8988T (cell line): ENCODE results near the gene KRT80.

ENCODE experiments used
- DNase-seq: peaks from one replicate; pipeline ENCODE4 v3.0.0; 2011

KRT80 gene

DNA sequence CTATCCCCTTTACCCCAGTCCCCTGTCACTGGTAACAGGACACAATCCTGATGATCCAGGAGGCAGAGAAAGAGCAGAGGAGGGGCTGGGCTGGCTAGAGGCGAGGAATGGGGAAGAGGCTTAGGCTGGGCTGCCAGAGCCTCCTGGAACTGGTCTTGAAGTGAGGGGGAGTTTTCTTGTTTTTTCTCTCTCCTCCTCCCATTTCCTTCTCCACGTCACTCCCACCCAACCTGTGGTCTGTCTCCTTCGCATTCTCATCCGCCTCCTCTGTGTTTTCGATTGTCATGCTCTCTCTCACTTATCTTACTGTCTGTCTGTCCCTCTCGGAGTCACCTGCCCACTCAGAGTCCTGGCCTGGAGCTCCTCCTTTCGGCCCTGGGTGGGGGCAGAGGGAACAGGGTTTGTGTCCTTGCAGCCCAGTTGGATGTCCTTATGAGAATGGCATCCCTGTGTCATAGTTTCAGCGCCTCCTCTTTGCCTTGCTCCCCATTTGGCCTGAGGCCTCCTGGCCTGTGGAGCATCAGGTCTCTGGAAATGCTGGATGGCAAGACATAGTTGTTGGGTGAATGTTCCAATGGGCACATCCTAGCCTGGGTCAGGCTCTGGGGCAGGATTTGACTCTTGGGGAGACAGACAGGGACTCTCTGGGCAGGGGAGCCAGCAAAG, 3.4 kb upstream of the KRT80 start:
- DNase-seq: no peak

DNA sequence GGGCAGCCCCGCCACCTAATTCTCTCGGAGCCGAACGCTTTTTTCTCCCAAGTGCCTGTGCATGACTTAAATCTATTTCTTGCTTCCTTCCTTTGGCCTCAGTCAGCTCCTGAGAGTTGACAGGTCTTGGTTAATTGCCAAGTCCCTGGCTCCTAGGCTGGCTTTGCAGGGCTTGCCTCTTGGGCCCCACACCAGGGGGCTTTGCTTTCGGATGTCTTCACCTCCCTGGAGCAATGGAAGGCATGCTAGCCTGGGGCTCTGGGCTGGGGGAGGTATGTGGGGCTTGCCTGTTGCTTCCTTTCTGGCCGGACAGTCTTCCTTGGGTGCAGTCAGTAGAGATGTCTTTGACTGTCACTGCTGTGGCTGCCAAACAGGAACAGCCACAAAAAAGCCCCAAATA, 2.2 kb upstream of the KRT80 start:
- no peak for DNase-seq

DNA sequence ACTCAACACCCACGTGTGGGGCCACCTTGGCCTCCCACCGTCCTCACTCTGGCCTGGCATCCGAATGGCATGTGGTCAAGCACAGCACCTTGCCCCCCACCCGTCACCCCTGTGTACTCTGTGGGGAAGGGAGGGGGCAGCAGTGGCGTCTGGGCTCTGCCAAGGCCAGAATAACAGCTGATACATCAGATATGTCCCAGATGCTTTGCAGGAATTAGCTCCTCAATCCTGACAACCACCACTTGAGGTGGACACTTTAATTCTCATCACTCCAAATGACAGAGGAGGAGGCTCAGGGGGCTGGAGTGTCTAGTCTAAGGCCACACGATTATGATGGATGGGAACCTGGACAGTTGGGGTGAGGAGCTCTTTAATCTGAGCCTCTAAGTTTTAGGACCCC, 1.7 kb upstream of the KRT80 start:
- no peak for DNase-seq

DNA sequence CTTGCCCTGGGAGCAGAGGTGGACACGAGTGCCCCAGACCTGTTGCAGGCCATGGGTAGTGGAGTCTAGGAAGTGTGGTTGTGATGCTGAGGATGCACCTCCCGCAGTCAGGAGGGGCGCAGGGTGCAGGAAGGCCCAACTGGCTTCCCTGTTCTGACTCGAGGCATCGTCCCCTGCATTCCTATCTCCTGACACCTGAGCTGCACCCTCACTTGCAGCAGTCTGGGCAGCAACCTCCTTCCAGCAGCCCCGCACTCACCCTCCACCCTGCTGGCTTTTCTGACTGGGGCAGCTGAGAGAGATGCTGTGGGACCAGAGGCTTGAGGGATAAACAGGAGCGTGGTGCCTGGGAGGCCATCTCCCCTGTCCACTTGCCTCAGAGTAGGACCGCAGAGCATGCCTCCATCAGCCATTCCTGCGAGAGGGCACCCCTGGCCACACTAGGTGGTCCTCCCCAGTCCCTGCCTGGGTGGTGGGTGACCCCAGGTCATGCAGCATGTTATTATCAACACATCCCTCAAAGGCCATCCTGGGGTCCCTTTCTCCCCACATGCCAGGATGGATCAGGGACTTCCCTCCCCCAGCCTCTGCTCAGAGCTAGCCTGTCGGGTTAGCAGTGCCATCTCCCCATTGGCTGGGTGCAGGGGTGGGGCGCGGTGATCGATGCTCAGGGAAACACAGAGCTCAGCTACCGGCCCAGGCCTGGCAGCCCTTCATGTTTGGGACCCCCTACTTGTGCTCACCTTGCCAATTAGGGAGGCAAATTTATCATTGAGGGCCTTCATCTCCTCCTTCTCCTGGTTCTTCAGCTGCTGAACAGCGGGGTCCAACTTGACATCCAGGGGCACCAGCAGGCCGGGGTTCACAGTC, 719 bp downstream of the KRT80 start:
- DNase-seq: no peak

DNA sequence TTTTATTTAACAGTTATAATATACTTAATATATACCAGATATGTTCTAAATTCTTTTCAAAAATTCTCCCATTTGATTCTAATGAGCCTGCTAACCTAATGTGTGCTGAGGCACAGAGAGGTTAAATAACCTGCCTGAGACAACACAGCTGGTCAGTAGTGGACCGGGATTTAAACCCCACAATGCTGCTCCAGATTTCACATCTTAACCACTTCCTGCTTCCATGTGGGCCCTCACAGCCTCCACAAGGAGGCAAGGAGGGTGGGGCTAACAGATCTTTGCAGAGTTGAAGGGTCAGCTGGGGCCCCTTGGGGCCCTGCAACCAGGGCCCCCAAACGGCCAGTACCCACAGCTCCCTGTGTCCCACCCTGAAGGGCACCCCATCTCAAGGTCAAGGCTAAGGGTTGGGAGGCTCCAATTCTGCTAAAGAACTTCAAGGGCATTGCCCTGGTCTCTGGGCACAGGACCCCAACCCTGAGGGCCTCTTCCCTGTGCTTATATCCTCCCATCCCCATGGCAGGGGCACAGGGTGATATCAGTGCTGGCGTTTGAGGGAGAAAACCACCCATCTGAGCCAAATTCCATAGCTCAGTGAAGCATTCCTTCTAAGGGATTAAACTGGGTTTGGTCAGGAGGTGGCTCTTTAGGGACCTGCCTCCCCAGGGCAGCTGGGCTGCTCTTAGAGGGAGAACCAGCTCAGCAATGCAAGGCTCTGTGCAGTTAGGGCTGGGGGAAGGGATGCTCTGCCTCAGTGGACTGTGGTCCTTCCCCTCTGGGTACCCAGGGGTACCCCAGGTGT, 2.2 kb downstream of the KRT80 start:
- no peak for DNase-seq

DNA sequence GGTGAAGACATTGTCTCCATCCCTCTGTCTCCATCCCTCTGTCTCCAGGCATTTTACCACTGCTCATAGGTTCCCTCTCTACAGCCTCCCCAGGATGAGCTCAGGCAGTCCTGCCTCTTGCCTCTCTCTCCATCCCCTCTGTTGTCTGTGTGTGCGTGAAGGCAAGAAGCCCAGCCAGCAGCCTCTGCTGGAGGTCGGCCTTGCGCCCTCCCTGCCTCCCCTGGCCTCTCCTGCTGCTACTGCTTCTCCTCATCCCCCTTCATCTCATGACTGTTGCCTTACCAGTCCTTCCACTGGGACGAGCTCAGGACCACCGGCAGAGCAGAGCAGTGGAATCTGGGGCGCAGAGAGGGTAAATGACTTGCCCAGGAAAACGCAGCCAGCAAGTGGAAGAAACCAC, 3.2 kb downstream of the KRT80 start:
- no peak for DNase-seq

DNA sequence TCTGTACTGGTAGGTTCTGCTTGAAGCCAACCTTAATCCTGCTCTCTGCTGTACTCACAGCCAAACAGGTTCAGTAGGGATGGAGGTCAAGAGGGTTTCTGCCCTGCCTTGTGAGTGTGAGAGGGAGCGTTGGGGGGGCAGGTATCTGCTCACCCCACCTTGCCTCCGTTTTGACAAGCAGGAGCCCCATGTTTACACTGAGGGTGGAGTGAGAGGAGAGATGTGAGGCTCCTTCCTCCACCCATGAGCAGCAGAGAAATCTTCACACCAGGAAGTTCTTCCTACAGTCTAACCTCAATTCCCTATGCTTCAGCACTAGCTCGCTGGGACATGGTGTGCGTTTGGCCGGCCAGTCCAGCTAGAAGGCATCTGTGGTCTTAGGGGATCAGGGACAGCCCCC, 4.2 kb downstream of the KRT80 start:
- DNase-seq: no peak

DNA sequence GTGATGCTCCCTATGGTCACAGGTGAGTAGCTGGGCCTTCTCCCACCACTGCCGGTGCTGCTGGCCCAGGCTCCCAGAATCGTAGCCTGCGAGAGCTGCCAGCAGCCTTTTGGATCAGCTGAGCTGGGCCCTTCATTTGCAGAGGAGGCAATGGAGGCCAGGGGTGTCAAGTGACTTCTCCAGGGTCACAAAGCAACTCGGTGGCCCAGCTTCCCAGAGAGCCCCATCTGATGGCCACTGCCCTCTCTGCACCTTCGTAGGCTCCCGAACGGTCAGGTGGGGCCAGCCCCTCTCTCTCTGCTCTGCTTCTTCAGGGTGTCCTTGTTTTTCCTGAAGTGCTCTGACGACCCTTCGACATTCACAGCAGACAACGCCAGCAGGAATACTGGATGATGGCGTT, 4.6 kb downstream of the KRT80 start:
- no peak for DNase-seq

DNA sequence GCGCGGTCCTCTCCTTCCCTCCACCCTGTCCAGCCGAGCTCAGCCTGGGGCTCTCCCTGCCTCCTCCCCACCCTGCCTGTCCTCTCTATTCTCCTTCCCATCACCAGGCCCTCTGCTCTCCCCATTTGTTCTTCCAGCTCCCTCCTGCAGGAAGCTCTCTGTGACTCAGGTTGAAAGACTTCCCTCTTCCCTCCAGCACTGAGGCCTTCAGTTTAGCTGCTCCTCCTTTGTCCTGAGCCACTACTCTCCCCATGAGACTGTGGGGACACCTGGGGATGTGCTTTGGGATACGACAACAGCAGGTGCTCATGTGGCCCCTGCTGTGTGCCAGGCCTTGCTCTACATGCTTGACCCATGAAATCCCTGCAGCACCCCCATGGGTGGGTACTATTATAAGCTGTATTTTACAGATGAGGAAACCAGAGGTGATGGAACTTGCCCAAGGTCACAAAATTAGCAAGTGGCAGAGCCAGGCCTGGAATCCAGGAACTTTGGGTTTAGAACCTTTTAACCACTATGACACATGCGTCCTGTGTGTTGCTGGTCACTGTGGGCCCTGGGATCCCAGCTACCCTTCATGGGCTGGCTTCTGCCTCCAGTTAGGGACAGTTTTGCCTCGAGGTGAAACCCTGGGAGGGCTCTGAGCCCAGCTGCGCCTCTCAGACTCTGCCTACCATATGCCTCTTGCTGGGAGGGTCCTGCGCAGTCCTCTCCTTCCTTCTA, 5.5 kb downstream of the KRT80 start:
- DNase-seq: peak; percentile 88

DNA sequence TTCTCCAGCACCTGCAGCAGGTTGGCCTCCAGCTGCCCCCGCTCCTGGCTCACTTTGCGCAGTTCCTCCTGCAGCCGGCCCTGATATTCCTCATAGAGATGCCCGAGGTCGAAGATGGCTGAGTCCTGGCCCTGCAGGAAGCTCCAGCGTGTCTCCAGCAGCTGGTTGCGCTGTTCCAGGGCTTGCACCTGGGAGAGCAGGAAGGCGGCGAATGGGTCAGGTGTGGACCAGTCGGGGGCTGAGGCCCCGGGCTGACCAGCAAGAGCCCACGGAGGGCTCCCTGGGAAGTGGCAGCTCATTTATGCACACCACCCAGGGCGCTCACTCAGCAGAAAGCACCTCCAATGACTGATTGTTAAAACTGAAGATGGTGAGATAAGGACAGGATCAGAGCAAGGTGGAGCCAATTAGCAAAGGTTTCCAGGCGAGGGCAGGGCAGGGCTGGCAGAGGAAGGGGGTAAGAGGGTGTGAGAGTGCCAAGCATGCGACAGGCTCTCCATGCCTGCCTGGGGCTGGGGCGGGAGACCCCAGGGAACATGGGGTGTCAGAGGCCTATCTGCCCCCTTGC, 6.3 kb downstream of the KRT80 start:
- no peak for DNase-seq

DNA sequence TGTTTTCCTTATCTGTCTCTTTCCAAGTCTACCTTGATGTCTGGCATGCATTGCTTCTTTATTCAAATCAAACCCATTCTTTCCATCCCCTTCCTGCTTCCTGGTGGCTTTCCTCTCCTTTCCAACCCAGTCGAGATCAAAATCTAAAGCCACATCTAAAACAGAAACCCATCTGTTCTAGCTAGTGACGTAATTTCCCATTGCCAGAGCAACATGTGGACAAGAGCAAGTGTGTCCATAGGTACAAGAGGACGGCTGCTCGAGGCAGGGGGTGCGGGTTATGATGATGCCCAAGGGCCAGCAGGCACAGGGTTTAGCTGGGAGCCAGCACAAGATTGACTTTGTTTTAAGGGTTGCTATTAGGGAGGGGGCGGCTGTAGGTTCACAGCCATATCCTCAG, 7.0 kb downstream of the KRT80 start:
- no peak for DNase-seq

DNA sequence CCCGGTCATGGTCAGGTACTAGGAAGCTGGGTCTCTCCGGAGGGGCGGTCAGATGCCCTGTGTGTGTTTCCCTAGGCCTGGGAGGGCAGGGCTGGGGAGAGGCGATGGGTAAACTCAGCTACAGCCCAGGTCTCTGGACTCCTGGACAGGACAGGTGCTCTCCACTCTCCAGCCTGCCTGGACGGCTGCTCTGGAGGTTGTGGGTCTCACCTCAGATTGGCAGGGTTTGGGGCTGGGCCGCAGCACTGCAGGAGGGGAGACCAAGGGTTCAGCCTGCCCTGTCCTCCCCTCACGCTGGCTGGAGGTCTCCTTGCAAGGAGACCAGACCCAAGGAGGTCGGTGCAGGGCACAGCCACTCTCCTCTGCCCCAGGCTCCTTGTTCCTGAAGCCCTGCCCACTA, 7.8 kb downstream of the KRT80 start:
- DNase-seq: no peak

DNA sequence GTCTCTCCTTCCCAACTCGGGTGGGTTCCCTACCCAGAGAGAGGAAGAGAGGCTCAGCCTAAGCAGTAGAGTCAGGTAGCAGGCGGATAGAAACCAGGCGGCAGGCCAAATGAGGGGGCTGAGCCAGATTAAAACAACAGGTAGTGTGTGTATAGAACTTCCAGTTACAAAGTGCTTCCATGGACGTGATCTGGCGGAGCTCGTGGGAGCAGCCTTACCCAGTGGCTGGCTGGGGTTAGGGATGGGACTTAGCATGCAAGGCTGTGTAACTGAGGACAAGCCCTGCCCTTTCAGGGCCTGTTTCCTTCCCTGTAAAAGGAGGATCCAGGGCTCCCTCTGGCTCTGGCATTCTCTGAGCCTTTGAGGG, 8.3 kb downstream of the KRT80 start:
- DNase-seq: no peak

DNA sequence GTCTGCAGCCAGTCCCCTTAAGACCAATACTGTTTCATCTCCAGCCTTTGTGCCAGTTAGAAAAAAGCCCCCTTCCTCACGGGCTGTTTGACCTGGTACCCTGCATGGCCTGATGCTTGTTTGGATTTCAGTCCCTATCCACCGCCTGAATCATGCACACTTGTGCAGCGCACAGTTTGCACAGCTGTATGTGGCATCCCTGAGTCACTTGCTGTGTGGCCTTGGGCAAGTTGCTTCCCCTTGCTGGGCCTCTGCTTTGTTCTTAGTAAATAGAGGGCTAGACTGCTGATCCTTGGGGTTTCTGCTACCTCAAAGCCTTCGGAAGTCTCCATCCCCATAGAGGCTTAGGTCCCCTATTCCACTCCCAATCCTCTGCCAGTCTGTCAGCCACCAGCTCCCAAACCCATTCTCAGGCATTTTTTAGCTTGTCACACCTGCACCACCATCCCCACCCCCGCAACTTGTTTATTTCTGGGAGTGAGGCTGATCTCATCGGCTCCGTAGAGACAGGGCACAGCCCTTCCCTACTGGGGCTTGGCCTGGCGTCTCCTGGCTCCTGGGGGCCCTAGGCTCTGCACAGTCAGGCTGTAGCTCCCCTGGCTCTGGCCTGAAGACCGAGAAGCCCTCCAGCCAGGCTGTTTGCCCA, 8.8 kb downstream of the KRT80 start:
- DNase-seq: no peak

DNA sequence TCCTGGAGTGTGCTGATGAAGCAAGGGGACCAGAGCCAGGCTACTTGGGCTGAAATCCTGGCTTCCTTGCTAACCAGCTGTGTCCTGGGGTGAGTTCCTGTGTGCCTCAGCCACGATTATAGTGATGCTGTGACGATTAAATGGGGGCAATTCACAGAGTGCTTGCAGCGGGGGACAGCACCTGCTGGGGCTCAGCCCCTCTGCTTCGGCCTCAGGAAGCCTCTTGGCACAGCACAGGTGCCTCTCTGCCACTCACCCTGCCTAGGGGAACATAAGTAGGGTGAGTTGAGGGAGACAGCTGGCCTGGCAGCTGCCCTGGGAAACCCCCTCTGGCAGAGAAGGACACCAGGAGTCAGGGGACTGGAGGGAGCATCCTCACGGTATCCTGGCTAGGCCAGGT, 9.4 kb downstream of the KRT80 start:
- DNase-seq: no peak

DNA sequence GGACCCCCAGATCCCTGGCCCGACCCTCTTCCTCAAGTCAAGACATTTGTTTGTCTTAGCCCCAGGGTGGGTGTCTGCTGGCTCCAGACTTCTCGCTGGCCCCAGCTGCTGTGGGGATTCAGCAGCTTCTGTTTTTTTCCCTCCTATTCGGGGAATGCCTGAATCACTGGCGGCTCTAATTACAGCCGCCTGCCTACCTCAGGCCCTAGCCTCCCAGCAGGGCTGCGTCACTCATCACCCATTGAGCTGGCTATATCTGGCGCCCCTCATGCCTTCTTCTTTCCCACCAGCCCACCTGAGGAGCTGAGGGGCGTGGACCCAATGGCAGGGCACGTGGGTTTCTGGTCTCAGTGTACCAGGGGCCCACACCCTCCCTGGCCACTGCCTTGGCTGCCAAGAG, 10.1 kb downstream of the KRT80 start:
- DNase-seq: no peak

DNA sequence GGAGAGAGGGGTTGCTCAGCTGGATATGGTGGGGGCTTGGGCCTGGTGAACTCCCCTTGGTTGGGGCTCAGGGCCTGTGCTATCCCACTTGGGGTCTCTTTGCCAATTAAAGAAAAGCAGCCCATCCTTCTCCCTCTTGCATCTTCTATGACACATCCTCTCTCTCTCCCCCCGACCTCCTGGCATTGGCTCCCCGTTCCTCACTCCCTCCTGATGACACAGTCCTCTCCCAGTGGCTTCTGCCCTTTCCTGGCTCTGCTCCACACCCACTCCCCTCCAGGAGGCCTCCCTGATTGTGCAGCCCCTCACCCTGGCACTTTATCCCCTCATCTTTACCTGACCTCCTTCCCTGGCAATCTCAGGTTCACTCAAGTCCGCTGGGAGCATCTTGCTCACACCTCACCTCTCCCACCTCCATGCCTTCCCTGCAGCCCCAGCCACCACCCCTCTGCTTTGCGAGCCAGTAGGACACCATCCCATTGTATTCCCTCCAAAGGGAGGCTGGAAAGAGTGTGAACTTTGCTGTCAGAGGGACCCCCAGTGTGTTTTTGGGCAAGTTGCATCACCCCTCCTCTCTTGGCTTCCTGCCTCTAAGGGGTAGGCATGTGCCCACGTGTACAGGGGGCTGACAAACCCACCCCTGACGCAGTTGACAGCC, 10.7 kb downstream of the KRT80 start:
- no peak for DNase-seq

DNA sequence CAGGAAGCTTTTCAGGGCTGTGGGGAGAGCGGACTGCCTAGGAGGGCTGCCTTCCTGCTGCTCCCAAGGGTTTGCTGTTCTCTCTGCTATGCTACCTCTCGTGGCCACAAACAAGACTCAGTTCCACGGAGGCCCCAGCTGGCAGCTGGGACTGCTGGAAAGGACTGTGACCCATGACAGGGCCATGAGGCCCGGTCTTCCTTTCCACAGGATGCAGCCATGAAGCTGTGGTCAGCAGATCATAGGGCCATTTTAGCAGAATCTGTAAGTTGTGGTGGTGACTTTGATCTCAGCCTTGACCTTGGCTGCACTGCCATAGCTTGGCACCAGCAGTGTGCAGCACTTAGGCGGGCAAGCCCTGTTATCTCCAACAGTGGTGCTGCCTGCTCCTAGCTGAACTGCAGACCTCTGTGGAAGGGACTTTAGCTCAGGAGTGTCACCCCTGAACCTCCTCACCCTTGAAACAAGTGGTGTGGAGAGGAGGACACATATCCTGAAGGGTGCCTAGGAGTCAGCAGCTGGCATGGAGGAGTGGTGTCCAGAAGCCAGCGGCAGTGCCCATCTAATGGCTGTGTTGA, 12.3 kb downstream of the KRT80 start:
- no peak for DNase-seq

DNA sequence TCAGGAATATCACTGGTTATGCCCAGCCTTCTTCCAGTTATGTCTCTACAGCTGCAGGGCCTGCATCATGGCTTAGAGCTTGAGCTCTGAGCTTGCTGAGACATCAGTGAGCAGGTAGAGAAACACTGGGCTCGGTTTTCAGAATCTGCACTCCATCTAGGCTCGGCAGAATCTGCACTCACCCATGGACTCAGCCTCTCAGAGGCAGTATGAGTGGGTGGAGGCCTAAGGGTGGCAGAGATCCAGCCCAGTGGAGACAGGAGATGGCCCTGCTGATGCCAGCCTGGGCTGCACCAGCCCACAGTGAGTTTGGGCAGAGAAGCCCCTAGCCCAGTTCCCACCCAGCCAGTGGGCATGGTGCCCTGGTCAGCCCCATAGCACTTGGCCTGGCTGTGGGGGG, 12.8 kb downstream of the KRT80 start:
- DNase-seq: no peak

DNA sequence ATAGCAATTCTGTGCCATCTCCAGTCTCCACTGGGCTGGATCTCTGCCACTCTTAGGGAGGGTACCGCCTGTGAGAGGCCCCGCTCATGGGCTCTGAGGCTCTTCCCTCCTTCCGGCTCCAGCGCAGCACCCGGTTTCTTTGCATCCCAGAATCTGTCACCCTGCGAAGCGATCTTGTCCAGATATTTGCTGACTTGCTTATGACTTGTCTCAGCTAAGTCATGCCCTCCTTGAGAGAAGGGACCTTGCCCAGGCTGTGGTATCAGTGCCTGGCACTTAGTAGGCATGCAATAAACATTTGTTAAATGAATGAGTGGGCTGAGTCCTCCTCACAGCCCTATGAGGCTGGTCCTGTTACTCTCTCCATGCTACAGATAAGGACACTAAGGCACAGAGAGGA, 13.4 kb downstream of the KRT80 start:
- DNase-seq: no peak
